GM18909 (cell line): Measurements from ENCODE around the gene RHOB.

Experiments
- ATAC-seq: cut with Tn5 transposase; IDR thresholded peaks from one replicate; pipeline ENCODE4 v1.9.1; 2021; ENCODE audit warnings: mild to moderate bottlenecking; ENCODE audit not compliant: unreplicated experiment, poor library complexity

The RHOB gene

GRCh38 chr2:20421988-20422370, 24.9 kb upstream of the RHOB start:
- no peak for ATAC-seq

DNA sequence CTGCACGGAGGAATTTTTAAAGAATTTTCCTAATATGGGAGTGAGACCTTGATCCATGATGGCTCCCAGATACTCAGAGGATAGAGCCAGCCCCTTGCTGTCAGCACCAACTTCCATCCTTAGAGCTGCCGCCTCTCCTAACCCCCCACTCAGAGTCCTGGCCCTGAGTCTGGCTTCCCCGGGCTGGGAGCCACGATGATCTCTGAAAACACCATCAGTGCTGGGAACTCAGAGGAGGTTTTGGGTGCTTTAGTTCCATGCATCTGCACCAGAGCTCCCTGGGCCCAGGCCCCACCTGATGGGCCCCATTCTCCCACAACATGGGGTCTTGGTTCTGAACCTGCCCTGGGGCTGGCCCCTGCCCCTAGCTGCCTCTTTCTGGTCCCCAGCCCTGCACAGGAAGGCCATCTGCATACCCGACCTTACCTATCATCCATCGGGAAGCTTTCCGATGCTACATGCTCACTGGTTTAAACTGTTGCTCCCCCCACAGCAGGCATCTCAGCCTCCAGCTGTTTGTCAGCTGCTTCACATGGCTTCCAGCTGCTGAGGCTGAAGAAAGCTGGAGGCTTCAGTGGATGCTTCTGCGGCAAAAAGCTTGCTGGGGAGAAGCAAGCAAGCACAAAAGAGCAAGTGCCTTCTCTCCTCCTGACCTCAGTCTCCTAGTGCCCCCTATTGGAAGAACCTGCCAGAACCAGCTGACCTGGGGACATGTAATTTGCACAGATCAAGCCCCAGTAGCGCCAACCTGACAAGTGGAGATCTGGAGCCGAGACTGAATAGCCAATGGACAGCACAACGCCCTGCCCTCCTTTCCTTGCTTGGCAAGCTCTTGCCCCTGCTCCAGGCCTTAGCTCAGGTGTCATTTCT, 24.2 kb upstream of the RHOB start:
- ATAC-seq, result no peak

GRCh38 chr2:20423359-20423758, 23.5 kb upstream of the RHOB start:
- ATAC-seq, result no peak

DNA sequence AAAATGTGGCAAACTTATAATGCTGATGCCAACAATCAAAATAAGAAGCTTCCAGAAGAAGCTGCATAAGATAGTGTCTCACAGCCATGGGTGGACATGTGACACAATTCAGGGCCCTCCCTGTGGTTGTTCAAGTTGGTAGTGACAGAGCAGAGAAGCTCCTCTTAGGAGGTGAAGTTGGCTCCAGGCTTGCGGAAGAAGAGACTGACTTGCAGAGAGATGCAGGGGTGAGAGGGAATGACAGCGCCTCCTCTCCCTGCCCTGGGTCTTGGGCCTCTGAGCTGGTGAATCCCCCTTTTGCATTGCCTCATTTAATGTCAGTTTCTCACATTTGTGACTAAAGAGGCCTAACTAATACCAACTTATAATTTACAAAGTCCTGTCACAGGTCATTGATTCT, 23.0 kb upstream of the RHOB start:
- no peak for ATAC-seq

DNA sequence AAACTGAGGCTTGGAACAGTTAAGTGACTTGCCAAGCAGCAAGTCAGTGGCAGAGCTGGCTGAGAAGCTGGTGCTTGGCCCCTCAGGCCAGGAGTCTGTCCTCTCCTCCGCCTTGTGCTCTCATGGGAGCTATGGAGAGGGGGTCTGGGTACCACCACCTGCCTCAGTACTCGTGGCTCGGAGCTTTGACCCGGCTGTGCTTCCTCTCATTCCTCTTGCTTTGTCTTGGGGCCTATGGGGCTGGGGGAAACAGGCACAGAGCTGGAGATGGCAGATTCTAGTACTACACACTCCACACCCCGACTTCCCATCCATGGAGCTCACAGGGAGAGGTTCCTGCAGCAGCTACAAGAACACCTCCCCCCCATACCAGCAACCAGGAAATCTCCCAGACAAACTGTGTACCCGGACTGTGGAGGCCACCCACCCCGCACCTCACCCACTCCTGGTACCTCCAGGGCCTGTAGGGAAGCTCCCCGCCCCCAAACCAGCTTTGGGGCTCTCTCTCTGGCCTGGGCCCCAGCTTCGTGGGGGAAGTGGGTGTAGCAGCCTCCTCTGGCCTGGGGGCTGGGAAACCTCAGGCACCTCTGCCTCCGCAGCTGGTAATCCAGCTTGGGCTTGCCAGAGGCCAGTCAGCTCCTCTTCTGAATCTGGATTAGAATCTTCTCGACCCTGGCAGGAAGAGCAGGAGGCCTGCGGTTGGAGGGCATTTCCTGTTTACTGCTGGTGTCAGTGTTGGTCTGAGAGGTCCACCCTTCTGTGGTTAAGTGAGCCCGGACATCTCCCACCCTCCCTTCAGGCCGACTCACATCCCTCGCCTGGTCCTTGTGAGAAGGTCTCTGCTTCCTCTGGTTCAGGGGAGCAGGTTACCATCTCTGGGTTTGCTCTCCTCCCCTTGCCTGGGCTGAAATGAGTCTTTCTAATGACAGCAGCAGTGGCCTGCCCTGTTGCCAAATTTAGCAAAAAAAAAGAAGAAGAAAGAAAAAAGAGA, 22.3 kb upstream of the RHOB start:
- peak; percentile 72 for ATAC-seq

DNA sequence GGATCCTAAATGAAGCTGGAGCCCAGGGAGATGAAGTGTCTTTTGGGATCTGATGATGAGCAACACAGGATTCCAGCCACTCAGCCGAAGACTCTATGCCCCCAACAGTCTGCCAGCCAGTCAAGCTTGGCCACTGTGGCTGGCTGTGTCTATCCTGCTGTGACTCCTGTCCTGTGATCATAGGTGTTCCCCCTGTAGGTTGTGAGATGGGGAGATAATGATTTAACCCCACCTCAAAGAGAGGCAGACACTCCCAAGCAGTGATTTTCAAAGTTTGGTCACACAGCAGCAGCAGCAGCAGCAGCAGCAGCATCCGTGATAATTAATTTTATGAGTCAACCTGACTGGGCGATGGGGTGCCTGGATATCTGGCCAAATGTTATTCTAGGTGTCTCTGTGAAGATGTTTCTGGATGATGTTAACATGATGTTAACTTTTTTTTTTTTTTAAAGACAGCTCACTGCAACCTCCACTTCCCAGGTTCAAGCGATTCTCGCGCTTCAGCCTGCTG, 21.4 kb upstream of the RHOB start:
- peak; percentile 37 for ATAC-seq

GRCh38 chr2:20425884-20426283, 21.0 kb upstream of the RHOB start:
- no peak for ATAC-seq

GRCh38 chr2:20427931-20428526, 18.8 kb upstream of the RHOB start:
- ATAC-seq, result no peak

GRCh38 chr2:20428717-20429490, 18.0 kb upstream of the RHOB start:
- ATAC-seq, result no peak

- peak; percentile 67 for ATAC-seq
Measured at GRCh38 chr2:20429528-20429927, 17.3 kb upstream of the RHOB start.

DNA sequence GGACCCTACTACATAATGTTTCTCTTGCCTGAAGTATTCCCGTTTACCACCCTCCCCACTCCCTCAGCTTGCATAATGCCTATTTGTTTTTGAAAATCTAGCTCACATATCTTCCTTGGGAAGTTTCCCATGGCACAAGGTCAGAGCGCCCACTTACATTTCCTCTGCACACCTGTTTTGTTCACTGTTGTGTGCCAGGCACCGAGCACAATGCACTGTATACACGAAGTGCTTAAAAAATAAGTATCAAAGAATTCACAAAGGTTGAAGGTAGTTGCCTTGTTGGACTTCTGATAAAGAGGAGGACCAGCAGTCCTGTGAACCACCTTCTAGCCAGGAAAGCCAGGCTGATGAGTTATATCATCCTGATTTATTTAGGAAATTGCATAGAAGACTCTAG, 16.8 kb upstream of the RHOB start:
- no peak for ATAC-seq

DNA sequence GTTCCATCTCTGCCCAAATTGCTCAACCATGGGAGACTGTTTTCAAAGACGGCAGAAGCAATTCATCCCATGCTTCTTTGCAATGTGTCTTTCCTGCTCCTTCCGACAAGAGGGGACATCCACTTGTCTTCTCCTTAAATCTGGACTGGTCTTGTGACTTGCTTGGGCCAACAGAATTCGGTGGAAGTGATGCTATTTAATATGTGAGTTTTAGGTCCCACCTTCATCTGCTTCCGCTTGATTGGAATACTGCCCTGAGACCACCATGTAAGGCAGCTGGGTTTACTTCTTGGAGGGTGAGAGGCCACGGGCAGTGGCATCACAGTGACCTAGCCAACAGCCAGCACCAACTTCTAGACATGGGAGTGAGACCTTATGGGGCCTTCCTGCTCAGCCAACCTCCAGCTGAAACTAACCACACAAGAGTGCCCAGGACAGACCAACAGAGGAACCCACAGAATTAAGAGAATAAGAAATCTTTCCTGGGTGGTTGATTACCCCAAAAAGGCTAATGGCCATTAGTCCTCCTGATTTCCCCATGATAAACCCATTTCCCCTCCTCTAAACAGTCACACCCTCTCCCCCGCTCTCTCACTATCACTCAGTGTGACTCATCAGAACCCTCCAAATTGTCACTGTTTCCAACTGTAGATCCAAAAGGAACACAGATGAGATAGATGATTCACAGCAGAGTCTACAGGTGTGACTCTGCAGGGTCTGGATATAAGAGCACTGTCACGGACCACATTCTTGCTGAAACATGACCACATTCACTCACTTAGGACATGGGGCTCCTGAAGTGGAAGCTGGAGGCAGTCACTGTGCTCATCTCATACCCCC, 16.2 kb upstream of the RHOB start:
- ATAC-seq, result peak; percentile 36

- ATAC-seq, result no peak
Measured at GRCh38 chr2:20431301-20431698, 15.6 kb upstream of the RHOB start.

- no peak for ATAC-seq
Measured at GRCh38 chr2:20431772-20432171, 15.1 kb upstream of the RHOB start.

DNA sequence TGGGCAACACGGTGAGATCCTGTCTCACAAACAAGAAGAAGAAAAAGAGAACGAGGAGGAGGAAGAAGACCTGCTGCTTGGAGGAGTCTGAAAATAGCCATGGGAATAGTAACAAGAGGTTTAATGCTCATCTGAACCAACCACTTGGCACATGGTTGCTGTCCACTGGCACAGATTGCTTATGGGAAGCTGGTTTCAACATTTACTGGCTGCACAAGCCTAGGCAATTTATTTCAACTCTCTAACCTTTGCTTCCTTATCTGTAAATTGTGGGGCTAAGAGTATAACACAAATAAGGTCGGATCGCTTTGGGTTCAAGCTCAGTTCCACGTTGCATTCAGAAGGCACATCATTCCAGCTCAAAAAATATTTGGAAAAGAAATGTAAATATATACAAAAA, 14.2 kb upstream of the RHOB start:
- ATAC-seq, result no peak

DNA sequence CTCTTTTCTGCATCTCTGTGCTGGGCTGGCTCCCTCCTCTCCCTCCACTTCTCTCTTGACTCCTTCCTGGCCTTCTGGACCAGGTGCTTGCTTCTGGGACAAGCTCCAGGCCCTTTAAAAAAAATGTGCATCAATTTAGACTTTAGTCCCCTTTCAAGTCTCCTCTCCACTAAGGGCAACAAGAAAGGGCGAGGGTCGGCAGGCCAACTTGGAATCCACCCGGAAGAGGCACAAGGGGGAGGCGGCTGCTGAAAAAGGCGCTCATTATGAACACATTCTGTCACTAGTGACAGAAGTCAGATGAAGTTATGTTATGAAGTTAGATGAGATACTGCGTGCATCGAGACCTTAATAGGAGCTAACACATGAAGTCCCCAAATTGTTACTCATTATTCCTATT, 13.6 kb upstream of the RHOB start:
- no peak for ATAC-seq

DNA sequence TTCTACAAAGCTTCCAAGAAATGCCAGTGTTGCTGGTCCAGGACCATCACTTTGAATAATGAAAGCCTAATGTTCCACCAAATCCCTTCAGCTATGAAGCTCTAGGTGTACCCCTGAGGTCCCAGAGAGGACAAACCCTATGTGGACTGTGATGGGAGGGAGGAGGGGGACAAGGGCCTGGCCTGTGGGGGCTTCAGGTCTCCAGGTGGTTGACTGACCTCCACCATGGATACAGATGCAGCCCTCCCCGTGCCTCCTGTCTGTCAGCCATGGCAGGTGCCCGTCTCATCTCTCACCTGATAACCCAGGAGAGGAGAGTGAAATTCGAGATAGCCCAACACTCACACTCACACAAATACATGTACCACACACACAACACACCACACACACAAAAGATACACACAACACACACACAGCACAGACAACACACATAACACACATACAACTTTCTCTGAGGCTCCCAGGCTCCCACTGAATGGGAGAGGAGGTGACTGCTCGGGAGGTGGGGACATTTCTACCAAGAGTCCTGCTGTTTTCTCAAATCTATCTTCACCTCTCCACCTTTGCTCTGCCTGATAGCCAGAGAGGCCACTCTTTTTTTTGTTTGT, 12.8 kb upstream of the RHOB start:
- no peak for ATAC-seq

DNA sequence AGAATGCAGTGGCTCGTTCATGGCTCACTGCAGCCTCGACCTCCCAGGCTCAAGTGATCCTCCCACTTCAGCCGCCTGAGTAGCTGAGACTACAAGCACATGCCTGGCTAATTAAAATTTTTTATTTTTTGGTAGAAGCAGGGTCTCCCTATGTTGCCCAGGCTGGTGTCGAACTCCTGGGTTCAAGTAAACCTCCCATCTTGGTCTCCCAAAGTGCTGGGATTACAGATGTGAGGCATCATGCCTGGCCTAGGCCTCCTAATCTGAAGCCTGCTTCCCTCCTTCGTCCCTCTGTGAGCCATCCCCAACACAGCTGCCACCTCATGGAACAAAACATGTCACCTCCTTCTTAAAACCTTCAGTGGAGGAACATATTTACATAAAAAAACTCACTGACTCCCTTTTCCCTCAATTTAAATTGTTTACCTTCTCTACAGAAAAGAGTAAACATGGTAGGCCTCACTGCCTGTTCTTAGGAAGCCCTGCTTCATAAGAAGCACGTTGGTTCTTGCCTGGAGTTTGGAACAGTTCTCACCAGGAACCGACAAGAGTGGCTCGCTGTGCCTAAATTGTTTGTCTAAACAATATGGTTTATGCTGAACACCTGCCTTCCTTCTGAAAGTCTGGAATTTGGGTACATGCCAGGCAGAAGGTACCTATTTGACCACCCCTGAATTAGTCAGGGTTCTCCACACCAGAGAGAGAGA, 12.1 kb upstream of the RHOB start:
- no peak for ATAC-seq
